ENCODE results near the gene SLC9A8.
"Not testable (repeated sequence)": the region's sequence is repeated elsewhere in the genome, so short reads cannot be mapped to it uniquely, and the experiment has no call there.

SLC9A8 gene

DNA sequence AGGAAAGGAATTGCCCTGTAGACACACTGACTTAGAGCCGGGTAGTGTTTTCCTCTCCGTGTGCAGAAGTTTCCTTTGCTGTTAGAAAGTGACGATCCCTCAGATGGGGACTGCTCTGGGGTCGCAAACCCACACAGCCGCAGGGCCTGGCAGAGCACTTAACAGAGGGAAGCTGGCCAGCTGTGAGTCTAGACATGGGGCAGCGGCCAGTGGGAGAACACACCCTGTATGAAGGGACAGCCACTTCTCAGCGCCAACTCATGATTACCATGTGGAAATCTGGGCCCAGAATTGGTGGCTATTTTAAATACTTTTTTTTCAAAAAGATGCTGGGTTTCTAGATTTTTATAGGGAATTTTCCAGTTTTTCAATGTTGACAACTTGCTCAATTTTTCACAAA lies 39.4 kb downstream of the SLC9A8 start:
- FAIRE-seq, result no peak

DNA sequence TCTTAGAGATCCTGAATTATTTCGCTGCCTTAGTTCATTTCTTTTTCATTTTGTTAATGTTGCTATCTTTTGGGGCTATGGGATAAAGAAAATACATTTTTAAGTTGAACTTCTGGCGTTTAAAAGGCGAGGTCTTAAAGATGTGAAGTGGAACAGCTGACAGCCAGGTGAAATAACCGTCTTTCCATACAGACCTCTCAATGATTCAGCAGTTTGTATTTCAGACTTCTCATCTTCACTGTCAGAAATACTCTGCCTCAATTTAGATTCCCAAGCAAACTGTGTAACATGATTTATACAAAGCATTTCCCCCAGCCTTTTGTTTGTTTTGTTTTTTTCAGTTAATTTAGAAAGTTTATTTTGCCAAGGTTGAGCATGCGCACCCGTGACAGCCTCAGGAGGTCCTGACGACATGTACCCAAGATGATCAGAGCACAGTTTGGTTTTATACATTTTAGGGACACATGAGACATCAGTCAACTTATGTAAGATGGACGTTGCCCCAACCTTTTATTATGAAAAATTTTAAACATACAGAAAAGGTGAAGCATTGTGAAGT lies 40.0 kb downstream of the SLC9A8 start:
- FAIRE-seq, result no peak

DNA sequence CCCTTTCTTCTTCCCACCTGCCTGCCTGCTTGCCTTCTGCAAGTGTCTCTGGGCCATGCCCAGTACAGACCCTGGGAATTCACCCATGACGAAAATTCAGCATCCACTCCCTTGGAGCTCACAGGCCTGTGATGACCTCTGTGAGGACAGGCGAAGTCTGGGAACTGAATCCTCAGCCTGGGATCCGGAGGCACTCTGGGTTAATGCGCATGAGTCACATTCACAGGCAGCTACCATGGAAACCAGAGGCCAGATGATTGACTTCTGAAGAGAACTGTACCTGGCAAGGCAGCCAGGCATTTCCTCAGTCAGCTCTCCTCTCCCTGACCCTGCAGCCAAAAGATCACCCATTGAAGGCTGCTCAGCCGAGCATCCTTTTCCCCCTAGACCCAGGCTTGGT lies 41.0 kb downstream of the SLC9A8 start:
- no peak for FAIRE-seq

- no peak for FAIRE-seq
Measured at GRCh38 chr20:49854190-49854875, 41.7 kb downstream of the SLC9A8 start.

DNA sequence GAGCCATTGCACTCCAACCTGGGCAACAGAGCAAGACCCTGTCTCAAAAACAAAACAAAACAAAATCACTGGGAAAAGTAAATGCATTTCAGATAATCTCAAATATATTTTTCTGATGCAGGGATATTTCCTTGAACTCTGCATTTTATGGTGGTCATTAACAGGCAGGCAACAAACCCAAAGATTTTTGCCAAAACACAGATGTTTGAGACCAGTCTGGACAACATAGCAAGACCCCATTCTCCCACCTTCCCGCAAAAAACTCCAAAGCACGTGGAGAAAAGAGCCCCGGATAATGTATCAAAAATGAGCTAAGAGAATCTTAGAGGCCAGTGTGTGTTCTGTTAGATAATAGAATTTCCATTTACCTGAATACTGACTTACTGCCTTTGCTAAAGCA lies 44.3 kb downstream of the SLC9A8 start:
- no peak for FAIRE-seq

DNA sequence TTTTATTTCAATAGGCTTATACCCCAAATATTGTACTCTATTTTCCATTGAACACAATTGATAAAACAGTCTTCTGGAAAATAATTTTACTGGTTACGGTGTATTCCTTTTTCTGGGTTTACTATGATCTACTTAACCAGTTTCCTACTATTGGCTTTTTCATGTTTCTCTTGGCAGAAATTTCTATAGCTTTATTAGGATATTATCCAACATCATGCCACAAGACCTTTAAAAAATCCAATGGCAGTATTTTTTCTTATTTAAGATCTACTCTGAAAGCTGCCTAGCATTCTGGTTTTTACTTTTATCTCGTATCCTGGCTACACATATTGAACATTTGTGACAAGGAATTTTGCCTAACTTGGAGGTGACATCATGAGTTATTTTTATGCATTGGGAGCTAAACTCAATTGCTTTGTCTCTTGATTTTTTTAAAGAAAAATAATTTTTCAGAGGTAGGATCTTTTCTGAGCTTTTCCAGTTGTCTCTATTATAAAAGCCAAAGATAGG lies 45.5 kb downstream of the SLC9A8 start:
- no peak for FAIRE-seq

GRCh38 chr20:49859011-49859410 lies 46.4 kb downstream of the SLC9A8 start:
- no peak for FAIRE-seq

DNA sequence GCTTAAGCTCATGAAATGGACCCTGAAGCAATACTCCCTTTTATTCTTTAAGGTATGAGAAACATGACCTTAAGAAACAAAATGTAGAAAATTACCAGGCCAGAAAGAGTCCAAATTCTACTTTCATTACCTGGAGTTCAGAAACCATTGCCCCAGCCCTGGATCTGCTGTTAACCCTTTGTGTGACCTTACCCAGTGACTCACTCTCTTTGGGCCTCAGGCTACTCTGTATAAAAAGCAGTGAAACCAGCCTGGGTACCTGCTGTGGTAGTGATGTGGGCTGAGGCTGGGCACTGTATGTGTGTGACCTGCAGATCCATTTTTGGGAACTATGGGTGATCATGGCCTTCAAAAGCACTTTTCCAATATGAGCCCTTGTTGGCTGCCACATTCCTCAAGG lies 47.2 kb downstream of the SLC9A8 start:
- FAIRE-seq, result no peak

GRCh38 chr20:49861232-49861631 lies 48.6 kb downstream of the SLC9A8 start:
- FAIRE-seq, result not testable (repeated sequence)

DNA sequence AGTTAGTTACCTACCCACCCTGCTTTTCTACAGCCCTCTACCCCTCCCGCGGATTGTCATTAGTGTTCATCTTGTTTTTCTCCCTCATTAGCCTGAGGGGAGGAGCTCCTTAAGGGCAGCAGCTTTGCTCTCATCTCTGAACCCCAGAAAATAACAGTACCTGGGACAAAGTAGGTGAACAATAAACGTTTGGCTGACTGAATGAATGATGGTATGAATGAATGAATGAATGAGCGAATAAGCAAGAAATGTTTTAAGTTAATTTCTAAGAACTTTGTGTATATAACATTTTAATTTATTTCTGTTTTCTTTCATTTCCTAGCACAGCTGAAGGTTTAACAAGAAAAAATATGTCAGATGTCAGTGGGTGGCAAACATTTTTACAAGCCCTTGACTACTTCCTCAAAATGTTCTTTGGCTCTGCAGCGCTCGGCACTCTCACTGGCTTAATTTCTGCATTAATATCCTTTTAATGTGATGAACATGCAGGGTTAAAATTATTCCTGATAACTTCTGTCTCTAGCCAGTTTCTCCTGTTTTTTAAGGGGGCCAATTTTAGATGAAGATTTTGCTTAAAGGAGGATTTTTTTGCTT lies 50.1 kb downstream of the SLC9A8 start:
- FAIRE-seq, result no peak

- FAIRE-seq, result no peak
Measured at GRCh38 chr20:49863666-49864065, 51.0 kb downstream of the SLC9A8 start.

DNA sequence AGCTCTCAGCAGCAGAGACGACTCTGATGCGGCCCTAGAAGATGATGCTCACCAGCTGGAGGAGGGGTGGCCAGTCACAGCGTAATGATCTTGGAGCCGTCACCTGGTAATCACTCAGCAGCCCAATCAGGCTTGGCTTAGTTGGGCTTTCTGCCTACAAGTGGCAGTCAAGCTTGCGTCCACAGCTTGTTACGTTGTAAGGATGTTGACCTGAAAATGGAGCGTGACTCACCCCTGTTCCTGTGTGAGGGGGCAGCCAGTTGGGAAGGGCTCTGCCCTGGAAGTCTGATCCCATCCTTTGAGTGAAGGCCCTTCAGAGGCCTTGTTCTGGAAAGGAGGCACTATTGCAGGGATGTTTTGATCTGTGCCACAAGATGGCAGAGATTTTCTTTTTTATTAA lies 52.9 kb downstream of the SLC9A8 start:
- FAIRE-seq, result no peak

DNA sequence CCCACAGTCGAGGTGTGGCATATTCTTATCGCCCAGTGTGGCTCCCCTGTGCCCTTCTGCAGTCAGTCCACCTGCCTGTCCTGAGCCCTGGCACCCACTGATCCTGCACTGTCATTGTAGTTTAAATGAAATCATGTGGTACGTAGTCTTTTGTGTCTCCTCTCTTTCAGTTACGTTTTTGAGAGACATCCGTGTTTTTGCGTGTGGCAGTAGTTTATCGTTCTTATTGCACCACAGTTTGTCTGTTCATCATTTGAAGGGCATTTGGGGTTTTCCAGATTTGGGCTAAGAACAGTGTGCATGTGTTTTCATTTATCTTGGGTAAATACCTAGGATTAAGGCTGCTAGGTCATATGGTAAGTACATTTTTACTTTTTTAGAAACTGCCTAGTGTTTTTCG lies 53.4 kb downstream of the SLC9A8 start:
- FAIRE-seq, result no peak

DNA sequence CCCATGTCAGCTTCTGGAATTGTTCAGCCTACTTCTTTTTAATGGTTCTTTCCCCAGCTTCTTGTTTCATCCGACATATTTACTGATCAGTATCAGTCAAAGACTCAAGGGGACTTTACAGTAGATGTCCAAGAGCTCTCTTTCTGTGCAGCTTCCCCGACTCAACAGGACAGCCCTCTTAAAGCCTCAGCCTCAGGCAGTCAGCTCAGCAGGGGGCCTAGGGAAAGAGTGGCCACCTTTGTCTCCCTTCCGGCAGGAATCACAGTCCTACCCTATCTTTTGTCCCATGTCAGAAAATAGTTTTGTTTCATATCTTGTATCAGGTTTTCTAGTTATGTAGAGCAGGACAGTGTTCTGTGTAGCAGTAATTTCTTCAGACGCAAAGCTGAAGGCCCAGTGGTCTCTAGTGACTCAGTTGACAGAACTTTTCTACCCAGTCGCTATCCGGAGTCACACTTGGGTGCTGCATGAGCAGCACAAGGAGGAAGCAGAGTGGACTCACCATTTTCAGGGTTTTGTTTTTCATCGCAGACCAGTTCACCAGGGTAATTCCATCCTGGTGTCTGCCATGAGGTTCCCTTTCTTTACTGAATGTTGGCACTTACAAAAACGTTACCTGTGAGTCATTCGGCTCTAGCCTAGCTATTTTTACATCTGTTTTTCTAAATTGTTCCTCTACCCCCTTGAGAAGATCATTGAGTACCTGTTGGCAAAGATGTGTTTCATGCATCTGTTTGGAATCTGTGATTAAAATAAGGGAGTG lies 55.0 kb downstream of the SLC9A8 start:
- FAIRE-seq, result no peak

GRCh38 chr20:49868538-49868937 lies 55.9 kb downstream of the SLC9A8 start:
- no peak for FAIRE-seq

DNA sequence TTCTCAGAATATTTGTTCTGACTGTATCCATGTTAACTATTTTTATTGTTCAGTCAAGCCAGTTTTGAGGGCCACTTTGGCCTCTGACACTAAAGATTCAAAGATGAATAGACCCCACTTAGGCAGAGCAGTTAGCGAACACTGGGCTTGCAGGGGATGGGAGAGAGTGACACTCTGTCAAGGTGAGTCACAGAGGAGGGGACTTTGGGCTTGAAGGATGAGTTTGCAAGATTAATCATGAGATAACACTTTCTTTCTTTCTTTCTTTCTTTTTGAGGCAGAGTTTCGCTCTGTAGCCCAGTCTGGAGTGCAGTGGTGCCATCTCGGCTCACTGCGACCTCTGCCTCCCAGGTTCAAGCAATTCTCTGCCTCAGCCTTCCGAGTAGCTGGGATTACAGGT lies 56.3 kb downstream of the SLC9A8 start:
- no peak for FAIRE-seq

- FAIRE-seq, result no peak
Measured at GRCh38 chr20:49870261-49870660, 57.6 kb downstream of the SLC9A8 start.

DNA sequence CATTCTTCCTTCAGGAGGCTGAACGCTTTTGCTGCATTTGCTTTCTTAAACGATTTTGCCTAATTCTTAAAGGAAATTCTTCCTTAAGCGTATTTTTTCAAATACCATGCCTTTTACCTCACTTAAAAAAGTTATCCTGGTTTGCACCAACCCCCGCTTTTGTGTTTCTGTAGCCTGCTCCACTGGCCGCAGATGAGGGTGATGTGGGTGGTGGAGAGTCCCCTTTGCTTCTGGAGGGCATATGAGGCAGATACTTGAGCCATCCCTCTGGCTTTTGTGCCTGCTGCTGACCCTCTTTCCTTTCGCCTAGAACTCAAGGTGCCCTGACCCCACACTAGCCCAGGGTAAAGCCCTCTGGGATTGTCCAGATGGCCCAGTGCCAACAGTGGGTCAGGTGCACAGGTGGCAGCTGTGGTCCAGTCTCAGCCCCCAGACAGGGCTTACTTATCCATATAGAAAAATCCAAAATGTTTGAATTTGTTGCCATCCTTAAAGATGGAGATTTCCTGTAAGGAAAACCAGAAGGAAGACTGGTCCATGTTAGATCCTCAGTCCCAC lies 58.8 kb downstream of the SLC9A8 start:
- FAIRE-seq, result no peak

DNA sequence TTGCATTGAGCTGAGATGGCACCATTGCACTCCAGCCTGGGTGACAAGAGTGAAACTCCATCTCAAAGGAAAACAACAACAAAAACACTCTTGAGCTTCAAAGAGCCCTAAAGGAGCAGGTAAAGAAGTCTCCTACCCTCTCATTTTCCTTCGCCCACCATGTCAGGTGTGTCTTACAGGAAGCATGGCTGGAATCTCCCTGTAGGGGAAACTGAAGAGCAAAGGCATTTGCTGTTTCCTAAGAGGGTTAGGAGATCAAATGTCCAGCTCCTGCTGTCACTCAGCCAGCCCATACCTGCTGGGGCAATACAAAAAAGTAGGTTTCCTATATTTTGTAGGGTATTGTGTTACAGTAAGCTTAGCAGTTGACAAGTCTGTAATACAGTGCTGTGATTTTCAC lies 59.4 kb downstream of the SLC9A8 start:
- no peak for FAIRE-seq

DNA sequence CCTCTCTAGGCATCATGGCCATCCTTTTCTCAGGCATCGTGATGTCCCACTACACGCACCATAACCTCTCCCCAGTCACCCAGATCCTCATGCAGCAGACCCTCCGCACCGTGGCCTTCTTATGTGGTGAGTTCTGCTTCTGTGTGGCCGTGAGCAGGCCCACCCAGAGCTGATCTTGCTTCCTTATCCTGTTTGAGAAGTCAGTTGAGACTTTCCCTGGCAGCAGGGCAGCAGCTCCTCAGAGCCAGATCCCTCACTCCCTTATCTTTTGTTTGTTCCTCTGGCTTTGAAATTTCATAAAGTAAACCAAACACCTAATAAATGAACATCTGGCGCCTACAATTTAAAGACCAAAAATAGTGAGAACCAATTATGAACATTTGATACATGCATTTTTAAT lies 62.1 kb downstream of the SLC9A8 start:
- no peak for FAIRE-seq

DNA sequence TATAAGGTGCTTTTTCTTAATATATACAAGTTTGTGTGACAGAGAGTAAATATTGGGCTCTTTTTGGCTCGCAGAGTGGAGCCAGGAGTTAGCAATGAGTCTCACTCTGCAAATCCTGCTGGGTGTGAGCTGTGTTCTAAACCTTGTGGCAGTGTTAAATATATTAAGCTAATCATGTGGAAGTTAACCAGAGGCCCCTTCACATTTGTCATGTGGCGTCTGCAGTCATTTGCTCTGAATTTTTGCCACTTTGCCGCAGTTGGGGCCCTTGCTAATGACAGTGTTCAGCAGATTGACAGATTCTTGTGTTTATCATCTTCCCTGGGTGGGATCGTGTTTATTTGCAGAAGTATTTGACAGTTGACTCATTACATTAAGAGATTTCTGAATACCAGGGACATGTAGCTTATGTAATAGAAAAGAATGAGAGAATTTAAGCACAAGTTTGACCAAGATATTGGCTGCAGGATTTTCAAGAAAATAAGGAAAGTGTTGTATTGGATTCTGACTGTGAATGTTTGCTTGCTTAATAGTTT lies 64.8 kb downstream of the SLC9A8 start:
- no peak for FAIRE-seq

DNA sequence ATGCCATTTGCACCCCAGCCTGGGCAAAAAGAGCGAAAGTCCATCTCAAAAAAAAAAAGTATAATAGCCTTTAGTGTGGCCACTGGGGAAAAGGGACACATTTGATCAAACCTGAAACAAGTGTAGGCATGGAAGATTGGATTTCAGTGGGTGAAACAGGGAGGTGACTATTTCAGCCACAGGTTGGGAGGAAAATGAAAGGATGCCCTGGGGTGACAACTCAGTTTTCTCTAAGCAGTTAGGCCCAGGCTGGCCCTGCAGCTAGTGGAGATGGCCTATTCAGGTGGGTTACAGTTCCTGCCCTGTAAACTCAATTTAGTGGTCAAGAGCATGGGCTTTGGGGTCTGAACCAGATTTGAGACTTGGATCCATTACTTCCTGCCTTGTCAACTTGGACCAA lies 66.3 kb downstream of the SLC9A8 start:
- FAIRE-seq, result no peak

- FAIRE-seq, result no peak
Measured at GRCh38 chr20:49880177-49880576, 67.5 kb downstream of the SLC9A8 start.
